Measurements from ENCODE around the gene SCUBE1. TPM values are rescaled to one million over a fixed set of nuclear protein-coding genes. Genes with fewer than 3 reads are reported as not detected.

Gene SCUBE1
- total and polyA plus RNA-seq, 2 of the 4 experiments (the other 2 are of a cell fraction), result not detected

GRCh38 chr22:43243324-43243723, 99.8 kb downstream of the SCUBE1 start:
- H2BK20ac ChIP-seq (ENCODE audit: low read depth, low read length), result no peak overlapping the region
- in situ Hi-C loops (cut with MboI; ENCODE audit: low sequenced_read_pairs), result no loop called here
- no peak overlapping the region for H2AFZ ChIP-seq (replicated peaks; ENCODE audit: low read length, poor library complexity)
- H3K56ac ChIP-seq (ENCODE audit: extremely low read depth, insufficient read depth, low read length), result no peak overlapping the region
- no peak overlapping the region for H2BK5ac ChIP-seq (ENCODE audit: low read depth, low read length, poor library complexity, severe bottlenecking)
- H3K9me1 ChIP-seq (ENCODE audit: insufficient read depth, low read length), result no peaks in the 10 kb centered on the region
- H3K9ac ChIP-seq (ENCODE audit: low read depth, low read length), result no peak overlapping the region
- peaks cover 39% of the 10 kb centered on the region for H3K27me3 ChIP-seq (ENCODE audit: control insufficient read depth, insufficient read depth, low read length)
- no peak overlapping the region for H3K14ac ChIP-seq (replicated peaks; ENCODE audit: low read depth, low read length)
- H2AK9ac ChIP-seq (replicated peaks; ENCODE audit: low read depth, low read length, poor library complexity), result no peak overlapping the region
- ATAC-seq (ENCODE audit: low read depth) (no peak), DNase-seq (no peak)
- H2AK5ac ChIP-seq (ENCODE audit: low read depth, low read length), result no peak overlapping the region
- TF ChIP-seq RCOR1 (IDR thresholded peaks at IDR 0.05; ENCODE audit: insufficient replicate concordance, low read length) (no peak), CEBPB (IDR thresholded peaks at IDR 0.05; ENCODE audit: low read depth, low read length) (no peak), ELK1 (IDR thresholded peaks at IDR 0.05; ENCODE audit: borderline replicate concordance, low read depth, low read length) (no peak), NFE2L2 (IDR thresholded peaks at IDR 0.05; ENCODE audit: low read depth, low read length) (no peak), MXI1 (IDR thresholded peaks at IDR 0.05; ENCODE audit: borderline replicate concordance, low read depth, low read length) (no peak), SMC3 (IDR thresholded peaks at IDR 0.05; ENCODE audit: low read depth, low read length) (no peak), FOS (IDR thresholded peaks at IDR 0.05; ENCODE audit: low read depth, low read length) (no peak), BHLHE40 (IDR thresholded peaks at IDR 0.05; ENCODE audit: low read depth, low read length) (no peak), CTCF (conservative IDR thresholded peaks at IDR 0.05; ENCODE audit: low read depth, low read length) (no peak), MAZ (IDR thresholded peaks at IDR 0.05; ENCODE audit: borderline replicate concordance, low read depth, low read length) (no peak), CHD1 (IDR thresholded peaks at IDR 0.05; ENCODE audit: low read depth, low read length) (no peak), RAD21 (IDR thresholded peaks at IDR 0.05; ENCODE audit: low read length) (no peak), POLR2A (IDR thresholded peaks at IDR 0.05; ENCODE audit: low read depth, low read length) (no peak), RFX5 (IDR thresholded peaks at IDR 0.05; ENCODE audit: low read depth, low read length) (no peak), MAFK (IDR thresholded peaks at IDR 0.05; ENCODE audit: low read depth, low read length) (no peak)
- TF ChIP-seq, protein P1, sequence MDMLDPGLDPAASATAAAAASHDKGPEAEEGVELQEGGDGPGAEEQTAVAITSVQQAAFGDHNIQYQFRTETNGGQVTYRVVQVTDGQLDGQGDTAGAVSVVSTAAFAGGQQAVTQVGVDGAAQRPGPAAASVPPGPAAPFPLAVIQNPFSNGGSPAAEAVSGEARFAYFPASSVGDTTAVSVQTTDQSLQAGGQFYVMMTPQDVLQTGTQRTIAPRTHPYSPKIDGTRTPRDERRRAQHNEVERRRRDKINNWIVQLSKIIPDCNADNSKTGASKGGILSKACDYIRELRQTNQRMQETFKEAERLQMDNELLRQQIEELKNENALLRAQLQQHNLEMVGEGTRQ (IDR thresholded peaks at IDR 0.05; ENCODE audit: low read depth, low read length), result no peak
- no peak overlapping the region for H3K23ac ChIP-seq (ENCODE audit: low read depth, low read length)
- H4K91ac ChIP-seq (ENCODE audit: insufficient read depth, low read depth, low read length), result no peak overlapping the region
- no peaks in the 10 kb centered on the region for H3K36me3 ChIP-seq (ENCODE audit: control insufficient read depth, insufficient read depth, low read length)
- no peaks in the 10 kb centered on the region for H3K4me1 ChIP-seq (ENCODE audit: control insufficient read depth, insufficient read depth, low read length)
- H4K8ac ChIP-seq (ENCODE audit: low read depth in 2 of 2, low read length in 2 of 2), result no peak overlapping the region
- H3K4me2 ChIP-seq (ENCODE audit: low read depth, low read length), result no peak overlapping the region
- CTCF ChIA-PET, result no interaction called here
- BruUV-seq (replicated peaks), result no TSS peak
- no peak overlapping the region for H3K18ac ChIP-seq (ENCODE audit: low read depth, low read length)
- H2BK120ac ChIP-seq (ENCODE audit: low read depth, low read length), result no peak overlapping the region
- H3K4me3 ChIP-seq (ENCODE audit: insufficient read depth, low read depth, low read length), result no peak overlapping the region
- intact Hi-C loops (cut with micrococcal nuclease), result no loop called here
- no peaks in the 10 kb centered on the region for H4K20me1 ChIP-seq (ENCODE audit: insufficient read depth, low read length)
- dilution Hi-C loops (cut with HindIII; ENCODE audit: low sequenced_read_pairs, unreplicated experiment), result no loop called here
- H2BK15ac ChIP-seq (ENCODE audit: low read depth, low read length), result no peak overlapping the region
- H3K27ac ChIP-seq (ENCODE audit: insufficient read depth, low read length), result no peak overlapping the region
- no peaks in the 10 kb centered on the region for H3K9me3 ChIP-seq (ENCODE audit: control insufficient read depth, insufficient read depth, low read length)
- WGBS, 2 experiments (ENCODE audit: extremely low coverage in 2 of 2, insufficient read length in 1 of 2), result 79% methylated on average over 6 of the region's 12 CpGs; no CpG with 5 or more reads in 1 of the 2 experiments
- H3K4ac ChIP-seq (ENCODE audit: low read depth, low read length), result no peak overlapping the region
- no peak overlapping the region for H4K5ac ChIP-seq (ENCODE audit: low read depth, low read length)
- no peaks in the 10 kb centered on the region for H3K79me1 ChIP-seq (ENCODE audit: low read depth in 1 of 2, low read length in 2 of 2)
- POLR2A ChIA-PET (ENCODE audit: unreplicated experiment), result no interaction called here

Data from IMR-90 (cell line).